ENCODE results near the gene DEGS2. TPM values are rescaled to one million over a fixed set of nuclear protein-coding genes. Genes with fewer than 3 reads are reported as not detected.

The DEGS2 gene
- polyA plus RNA-seq, 1 experiment = not detected

DNA sequence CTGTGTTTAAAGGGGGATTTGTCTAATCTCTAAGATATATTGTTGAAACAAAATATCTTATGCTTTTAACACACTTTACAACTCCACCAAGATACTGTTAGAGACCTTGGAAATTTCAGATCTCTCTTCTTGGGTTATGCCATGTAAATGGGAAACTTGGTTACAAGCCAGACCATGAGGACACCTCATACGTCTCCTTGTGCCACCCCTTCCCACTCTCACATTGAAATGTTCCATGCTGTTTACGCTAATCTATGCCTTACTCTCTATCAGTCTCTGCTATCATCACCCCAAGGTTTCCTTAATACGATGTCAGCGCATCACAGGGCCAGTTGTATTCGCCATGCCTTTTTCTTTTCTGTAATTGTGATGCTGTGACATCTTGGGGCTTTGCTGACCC, 13.4 kb upstream of the DEGS2 start:
- CTCF ChIA-PET = interaction anchor here (1.3 kb wide), 1 partner anchor 12 kb away, joined by 3 read pairs; no protein-coding TSS in a partner anchor
- H3K27me3 ChIP-seq (ENCODE audit: control insufficient read depth, insufficient read depth, low read length) = peaks cover 3% of the 10 kb centered on the region; the same call in 1 of the 2 replicates
- POLR2A ChIA-PET = no interaction called here
- DNase-seq (ENCODE audit: low read depth) = no peak
- no peak overlapping the region for H3K4me3 ChIP-seq (ENCODE audit: low read depth, low read length)
- H3K36me3 ChIP-seq (ENCODE audit: control insufficient read depth, insufficient read depth, low read length) = no peaks in the 10 kb centered on the region
- TF ChIP-seq, protein P1, sequence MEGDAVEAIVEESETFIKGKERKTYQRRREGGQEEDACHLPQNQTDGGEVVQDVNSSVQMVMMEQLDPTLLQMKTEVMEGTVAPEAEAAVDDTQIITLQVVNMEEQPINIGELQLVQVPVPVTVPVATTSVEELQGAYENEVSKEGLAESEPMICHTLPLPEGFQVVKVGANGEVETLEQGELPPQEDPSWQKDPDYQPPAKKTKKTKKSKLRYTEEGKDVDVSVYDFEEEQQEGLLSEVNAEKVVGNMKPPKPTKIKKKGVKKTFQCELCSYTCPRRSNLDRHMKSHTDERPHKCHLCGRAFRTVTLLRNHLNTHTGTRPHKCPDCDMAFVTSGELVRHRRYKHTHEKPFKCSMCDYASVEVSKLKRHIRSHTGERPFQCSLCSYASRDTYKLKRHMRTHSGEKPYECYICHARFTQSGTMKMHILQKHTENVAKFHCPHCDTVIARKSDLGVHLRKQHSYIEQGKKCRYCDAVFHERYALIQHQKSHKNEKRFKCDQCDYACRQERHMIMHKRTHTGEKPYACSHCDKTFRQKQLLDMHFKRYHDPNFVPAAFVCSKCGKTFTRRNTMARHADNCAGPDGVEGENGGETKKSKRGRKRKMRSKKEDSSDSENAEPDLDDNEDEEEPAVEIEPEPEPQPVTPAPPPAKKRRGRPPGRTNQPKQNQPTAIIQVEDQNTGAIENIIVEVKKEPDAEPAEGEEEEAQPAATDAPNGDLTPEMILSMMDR (IDR thresholded peaks at IDR 0.05; ENCODE audit: insufficient read depth, low read depth, low read length) = no peak

DNA sequence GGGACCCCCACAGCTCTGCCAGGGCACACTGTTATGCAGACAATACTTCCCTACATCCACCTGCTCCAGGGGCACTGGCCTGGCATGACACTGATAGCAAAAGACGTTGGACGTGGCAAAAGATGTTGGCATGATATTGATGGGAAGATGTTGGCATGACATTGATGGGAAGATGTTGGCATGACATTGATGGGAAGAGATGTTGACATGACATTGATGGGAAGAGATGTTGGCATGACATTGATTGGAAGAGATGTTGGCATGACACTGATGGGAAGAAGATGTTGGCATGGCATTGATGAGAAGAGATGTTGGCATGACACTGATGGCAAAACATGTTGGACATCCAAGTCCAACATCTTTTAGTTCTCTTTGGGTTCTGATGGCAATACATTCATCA, 11.4 kb upstream of the DEGS2 start:
- H3K27me3 ChIP-seq (ENCODE audit: control insufficient read depth, insufficient read depth, low read length) = peaks cover 4% of the 10 kb centered on the region
- H3K4me3 ChIP-seq (ENCODE audit: low read depth, low read length) = no peak overlapping the region
- H3K36me3 ChIP-seq (ENCODE audit: control insufficient read depth, insufficient read depth, low read length) = no peaks in the 10 kb centered on the region
- TF ChIP-seq, protein P1 (IDR thresholded peaks at IDR 0.05; ENCODE audit: insufficient read depth, low read depth, low read length) = no peak
- no peak for DNase-seq (ENCODE audit: low read depth)
- CTCF ChIA-PET = no interaction called here
- POLR2A ChIA-PET = no interaction called here

DNA sequence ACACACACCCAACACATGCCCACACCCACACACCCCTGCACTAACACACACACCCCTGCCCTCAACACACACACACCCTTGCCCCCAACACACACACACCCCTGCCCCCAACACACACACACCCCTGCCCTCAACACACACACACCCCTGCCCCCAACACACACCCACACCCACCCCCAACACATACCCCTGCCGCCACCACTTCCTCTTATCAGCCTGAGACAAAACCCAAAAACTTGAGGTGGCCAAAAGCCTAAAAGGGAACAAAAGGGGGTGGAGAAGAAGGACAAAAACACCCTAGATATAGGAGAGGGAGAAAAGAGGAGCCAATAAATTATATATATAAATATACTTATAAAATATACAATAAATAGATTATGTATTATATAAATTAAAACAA, 9.1 kb upstream of the DEGS2 start:
- H3K4me3 ChIP-seq (ENCODE audit: low read depth, low read length) = no peak overlapping the region
- ChIA-PET POLR2A (no interaction called here), CTCF (no interaction called here)
- TF ChIP-seq, protein P1 (IDR thresholded peaks at IDR 0.05; ENCODE audit: insufficient read depth, low read depth, low read length) = no peak
- no peaks in the 10 kb centered on the region for H3K36me3 ChIP-seq (ENCODE audit: control insufficient read depth, insufficient read depth, low read length)
- no peak for DNase-seq (ENCODE audit: low read depth)
- H3K27me3 ChIP-seq (ENCODE audit: control insufficient read depth, insufficient read depth, low read length) = peaks cover 5% of the 10 kb centered on the region; the same call in 1 of the 2 replicates

DNA sequence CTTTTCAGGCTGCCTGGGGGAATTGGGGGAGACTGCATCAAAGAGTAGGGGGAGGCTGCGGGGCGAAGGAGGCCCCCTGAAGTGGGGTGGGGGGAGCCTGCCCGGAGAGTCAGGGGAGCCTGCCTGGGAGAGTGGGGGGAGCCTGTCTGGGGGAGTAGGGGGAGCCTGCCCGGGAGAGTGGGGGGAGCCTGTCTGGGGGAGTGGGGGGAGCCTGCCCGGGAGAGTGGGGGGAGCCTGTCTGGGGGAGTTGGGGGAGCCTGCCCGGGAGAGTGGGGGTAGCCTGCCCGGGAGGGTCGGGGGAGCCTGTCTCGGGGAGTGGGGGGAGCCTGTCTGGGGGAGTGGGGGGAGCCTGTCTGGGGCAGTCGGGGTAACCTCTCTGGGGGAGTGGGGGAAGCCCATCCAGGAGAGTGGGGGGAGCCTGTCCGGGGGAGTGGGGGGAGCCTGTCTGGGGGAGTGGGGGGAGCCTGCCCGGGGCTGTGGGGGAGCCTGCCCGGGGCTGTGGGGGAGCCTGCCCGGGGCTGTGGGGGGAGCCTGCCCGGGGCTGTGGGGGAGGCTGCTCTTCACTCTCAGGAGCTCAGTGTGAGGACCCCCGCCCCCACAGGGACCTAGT, 6.5 kb upstream of the DEGS2 start:
- Histone ChIP-seq H3K27me3 (ENCODE audit: control insufficient read depth, insufficient read depth, low read length) (peaks cover 8% of the 10 kb centered on the region), H3K36me3 (ENCODE audit: control insufficient read depth, insufficient read depth, low read length) (no peaks in the 10 kb centered on the region), H3K4me3 (ENCODE audit: low read depth, low read length) (no peak overlapping the region)
- ChIA-PET CTCF (interaction anchor here (0.6 kb wide), 1 partner anchor 204 kb away, joined by 3 read pairs; no protein-coding TSS in a partner anchor), POLR2A (no interaction called here)
- no peak for DNase-seq (ENCODE audit: low read depth)
- TF ChIP-seq, protein P1 (IDR thresholded peaks at IDR 0.05; ENCODE audit: insufficient read depth, low read depth, low read length) = no peak

DNA sequence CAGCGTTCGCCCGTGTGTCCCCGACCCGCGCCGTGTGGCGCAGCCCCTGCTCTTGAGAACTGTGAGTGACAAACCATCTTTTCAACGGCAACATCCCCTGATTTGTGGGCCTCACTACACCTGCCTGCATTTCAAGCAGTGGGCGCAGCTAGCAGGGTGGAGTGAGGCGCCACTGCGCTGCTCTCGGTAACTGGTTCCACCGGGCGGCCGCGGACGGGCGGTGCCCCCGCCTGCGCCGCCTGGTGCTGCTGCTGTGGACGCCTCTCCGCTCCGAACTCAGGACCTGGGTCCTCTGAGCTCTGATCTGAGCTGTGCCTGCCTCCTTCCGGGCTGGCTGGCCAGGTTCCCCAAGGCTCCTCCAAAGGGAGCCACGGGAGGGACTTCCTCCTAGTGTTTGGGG, 5.9 kb upstream of the DEGS2 start:
- Histone ChIP-seq H3K4me3 (ENCODE audit: low read depth, low read length) (no peak overlapping the region), H3K27me3 (ENCODE audit: control insufficient read depth, insufficient read depth, low read length) (peaks cover 14% of the 10 kb centered on the region), H3K36me3 (ENCODE audit: control insufficient read depth, insufficient read depth, low read length) (no peaks in the 10 kb centered on the region)
- CTCF ChIA-PET = interaction anchor here (0.6 to 1.2 kb wide), 2 partner anchors 9 to 204 kb away, joined by 3 read pairs; no protein-coding TSS in a partner anchor
- POLR2A ChIA-PET = no interaction called here
- DNase-seq (ENCODE audit: low read depth) = no peak
- TF ChIP-seq, protein P1 (IDR thresholded peaks at IDR 0.05; ENCODE audit: insufficient read depth, low read depth, low read length) = peak; percentile 12; the same call in 1 of the 2 replicates

Data from BJ (cell line).